Activated CD8-positive, alpha-beta T cell treated with anti-CD3 and anti-CD28 coated beads for 36 hours (primary cell): ENCODE measurements around the gene GYPC. TPM values are rescaled to one million over a fixed set of nuclear protein-coding genes. Genes with fewer than 3 reads are reported as not detected.

ENCODE experiments used
- ATAC-seq: fragments of 200-7000 bp; cut with Tn5 transposase; one replicate; pipeline ENCODE4 v1.10.0; 2021; ENCODE audit warnings: mild to moderate bottlenecking, moderate library complexity
- CTCF ChIA-PET: fragments of 350-600 bp; sonication (Branson Sonifier 250); formaldehyde crosslinking; loops from one replicate; lab custom pipeline; 2021; ENCODE audit warnings: antibody characterized with exemption; lab: Charles Lee
- POLR2A ChIA-PET: fragments of 350-600 bp; sonication (Branson Sonifier 250); formaldehyde crosslinking; loops from one replicate; lab custom pipeline; 2021; ENCODE audit warnings: antibody characterized with exemption; lab: Charles Lee
- DNase-seq: peaks from one replicate; pipeline ENCODE4 v3.0.0-alpha.2; 2020
- H3K27ac Mint-ChIP-seq: one replicate; pipeline ENCODE4 v1.8.0; 2021; ENCODE audit warnings: mild to moderate bottlenecking, mixed read lengths
- H3K27me3 Mint-ChIP-seq: one replicate; pipeline ENCODE4 v1.8.0; 2021; ENCODE audit warnings: mixed read lengths
- H3K36me3 Mint-ChIP-seq: one replicate; pipeline ENCODE4 v1.8.0; 2021; ENCODE audit warnings: low read depth, mixed read lengths
- H3K4me1 Mint-ChIP-seq: one replicate; pipeline ENCODE4 v1.8.0; 2021; ENCODE audit warnings: low read depth, mixed read lengths
- H3K4me3 Mint-ChIP-seq: one replicate; pipeline ENCODE4 v1.8.0; 2021; ENCODE audit warnings: mild to moderate bottlenecking, moderate library complexity, mixed read lengths
- H3K9me3 Mint-ChIP-seq: one replicate; pipeline ENCODE4 v1.8.0; 2021; ENCODE audit warnings: mixed read lengths
- intact Hi-C: fragments of 100-400 bp; cut with micrococcal nuclease; formaldehyde crosslinking; loops from one replicate; pipeline ENCODE4 v1.10.0; 2022
- total RNA-seq, 2 experiments: library from RNA; stranded (reverse); gene quantifications; one replicate each; pipeline ENCODE4 v1.2.3, GENCODE V29; 2021
- TF ChIP-seq, protein P1 (sequence below): fragments of 200-600 bp; IDR thresholded peaks from one replicate; pipeline ENCODE4 v1.8.0; 2022; ENCODE audit warnings: antibody characterized with exemption, mild to moderate bottlenecking

The GYPC gene
- total RNA-seq, 2 experiments from 2014 or later = 172 to 173 TPM

DNA sequence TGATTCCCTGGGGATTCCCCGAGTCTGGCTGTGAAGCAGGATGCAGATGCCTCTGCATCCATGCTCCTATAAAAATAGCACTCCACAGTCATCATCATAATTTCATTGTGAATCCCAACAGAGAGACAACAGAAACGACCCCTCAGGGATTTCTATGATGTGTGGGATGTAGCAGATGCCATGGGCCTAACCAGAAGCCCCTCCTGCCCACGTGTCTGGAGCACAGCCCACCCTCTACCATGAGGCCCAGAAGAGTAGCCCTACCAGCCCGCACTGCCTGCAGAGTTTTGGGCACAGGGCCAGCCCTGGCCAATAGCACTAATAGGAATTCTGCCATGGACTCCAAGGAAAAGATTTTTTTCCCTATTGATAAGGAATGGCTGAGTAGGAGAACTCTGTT lies 66.6 kb downstream of the GYPC start:
- DNase-seq (no peak), ATAC-seq (no peak)
- intact Hi-C loops = no loop called here
- peaks cover 7% of the 10 kb centered on the region for H3K36me3 Mint-ChIP-seq
- POLR2A ChIA-PET = no interaction called here
- H3K4me1 Mint-ChIP-seq = no peaks in the 10 kb centered on the region
- H3K9me3 Mint-ChIP-seq = peaks cover 10% of the 10 kb centered on the region
- TF ChIP-seq, protein P1, sequence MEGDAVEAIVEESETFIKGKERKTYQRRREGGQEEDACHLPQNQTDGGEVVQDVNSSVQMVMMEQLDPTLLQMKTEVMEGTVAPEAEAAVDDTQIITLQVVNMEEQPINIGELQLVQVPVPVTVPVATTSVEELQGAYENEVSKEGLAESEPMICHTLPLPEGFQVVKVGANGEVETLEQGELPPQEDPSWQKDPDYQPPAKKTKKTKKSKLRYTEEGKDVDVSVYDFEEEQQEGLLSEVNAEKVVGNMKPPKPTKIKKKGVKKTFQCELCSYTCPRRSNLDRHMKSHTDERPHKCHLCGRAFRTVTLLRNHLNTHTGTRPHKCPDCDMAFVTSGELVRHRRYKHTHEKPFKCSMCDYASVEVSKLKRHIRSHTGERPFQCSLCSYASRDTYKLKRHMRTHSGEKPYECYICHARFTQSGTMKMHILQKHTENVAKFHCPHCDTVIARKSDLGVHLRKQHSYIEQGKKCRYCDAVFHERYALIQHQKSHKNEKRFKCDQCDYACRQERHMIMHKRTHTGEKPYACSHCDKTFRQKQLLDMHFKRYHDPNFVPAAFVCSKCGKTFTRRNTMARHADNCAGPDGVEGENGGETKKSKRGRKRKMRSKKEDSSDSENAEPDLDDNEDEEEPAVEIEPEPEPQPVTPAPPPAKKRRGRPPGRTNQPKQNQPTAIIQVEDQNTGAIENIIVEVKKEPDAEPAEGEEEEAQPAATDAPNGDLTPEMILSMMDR = no peak
- no peaks in the 10 kb centered on the region for H3K27me3 Mint-ChIP-seq
- no peak overlapping the region for H3K27ac Mint-ChIP-seq
- no peak overlapping the region for H3K4me3 Mint-ChIP-seq
- CTCF ChIA-PET = no interaction called here

DNA sequence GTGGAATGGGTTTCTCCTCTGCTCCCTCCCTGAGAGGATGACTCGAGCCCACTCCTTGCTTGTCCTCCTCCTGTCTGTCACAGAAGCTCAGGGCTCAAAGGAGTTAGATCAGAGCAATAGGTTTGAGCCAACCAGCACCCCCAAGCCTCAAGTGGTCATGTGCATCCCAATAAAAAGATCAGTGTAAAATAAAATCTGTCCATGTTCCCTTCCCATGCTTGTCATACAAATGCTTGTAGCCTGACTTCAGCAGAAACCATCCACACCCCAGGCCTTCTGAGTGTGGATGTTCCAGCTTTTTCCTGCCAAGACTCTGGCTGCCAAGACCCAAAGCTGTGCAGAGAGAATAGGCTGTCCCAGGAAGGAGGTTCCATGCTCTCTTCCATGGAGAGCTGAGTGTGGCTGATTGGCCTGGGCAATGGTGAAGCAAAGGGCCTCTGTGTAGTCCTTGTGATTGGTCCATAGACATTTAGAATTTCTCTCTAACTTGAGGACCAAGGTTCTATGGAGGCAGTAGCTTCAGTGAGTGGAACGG lies 67.4 kb downstream of the GYPC start:
- intact Hi-C loops = no loop called here
- CTCF ChIA-PET = no interaction called here
- Mint-ChIP-seq H3K27me3 (no peaks in the 10 kb centered on the region), H3K27ac (no peak overlapping the region), H3K4me3 (no peak overlapping the region), H3K4me1 (no peaks in the 10 kb centered on the region), H3K9me3 (peaks cover 10% of the 10 kb centered on the region), H3K36me3 (peaks cover 7% of the 10 kb centered on the region)
- TF ChIP-seq, protein P1 = no peak
- DNase-seq = no peak
- POLR2A ChIA-PET = no interaction called here
- no peak for ATAC-seq

DNA sequence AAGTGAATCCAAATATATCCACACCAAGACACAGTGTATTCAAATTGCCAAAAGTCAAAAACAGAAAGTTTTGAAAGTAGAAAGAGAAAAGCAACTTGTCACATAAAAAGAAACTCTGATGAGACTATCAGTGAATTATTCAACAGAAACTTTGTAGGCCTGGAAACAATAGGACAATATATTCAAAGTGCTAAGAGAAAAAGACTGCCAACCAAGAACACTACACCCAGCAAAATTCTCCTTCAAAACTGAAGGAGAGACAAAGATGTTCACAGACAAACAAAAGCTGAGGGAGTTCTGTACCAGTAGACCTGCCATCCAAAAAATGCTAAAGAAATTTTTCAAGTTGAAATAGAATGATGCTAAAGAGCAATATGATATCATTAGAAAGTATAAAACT lies 69.6 kb downstream of the GYPC start:
- POLR2A ChIA-PET = no interaction called here
- Mint-ChIP-seq H3K9me3 (peaks cover 10% of the 10 kb centered on the region), H3K4me1 (no peaks in the 10 kb centered on the region), H3K36me3 (peaks cover 7% of the 10 kb centered on the region), H3K27me3 (no peaks in the 10 kb centered on the region), H3K4me3 (no peak overlapping the region), H3K27ac (no peak overlapping the region)
- CTCF ChIA-PET = no interaction called here
- ATAC-seq (no peak), DNase-seq (no peak)
- TF ChIP-seq, protein P1 = no peak
- intact Hi-C loops = no loop called here

DNA sequence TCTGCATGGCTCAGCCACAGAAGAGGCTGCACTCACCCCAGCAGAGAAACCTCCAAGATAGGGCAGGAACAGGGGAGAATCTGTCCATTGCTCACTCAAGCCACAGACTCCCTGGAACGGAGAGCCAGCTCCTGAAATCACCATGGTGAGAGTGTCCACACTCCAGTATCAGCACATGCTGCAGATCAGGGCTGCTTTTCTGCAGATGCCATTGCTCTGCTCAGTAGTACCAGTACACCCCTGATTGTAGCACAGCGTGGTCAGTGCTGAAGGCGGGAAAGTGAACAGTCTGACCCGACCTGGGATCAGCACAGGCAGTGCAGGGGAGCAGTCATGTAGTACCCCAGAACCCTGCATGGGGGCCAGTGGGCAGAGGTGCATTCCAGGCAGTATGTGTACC lies 73.9 kb downstream of the GYPC start:
- TF ChIP-seq, protein P1 = no peak
- no peak overlapping the region for H3K27ac Mint-ChIP-seq
- intact Hi-C loops = no loop called here
- no peak for DNase-seq
- peaks cover 9% of the 10 kb centered on the region for H3K9me3 Mint-ChIP-seq
- H3K4me3 Mint-ChIP-seq = no peak overlapping the region
- no peak for ATAC-seq
- POLR2A ChIA-PET = no interaction called here
- H3K4me1 Mint-ChIP-seq = no peaks in the 10 kb centered on the region
- H3K27me3 Mint-ChIP-seq = no peaks in the 10 kb centered on the region
- CTCF ChIA-PET = no interaction called here
- peaks cover 7% of the 10 kb centered on the region for H3K36me3 Mint-ChIP-seq

DNA sequence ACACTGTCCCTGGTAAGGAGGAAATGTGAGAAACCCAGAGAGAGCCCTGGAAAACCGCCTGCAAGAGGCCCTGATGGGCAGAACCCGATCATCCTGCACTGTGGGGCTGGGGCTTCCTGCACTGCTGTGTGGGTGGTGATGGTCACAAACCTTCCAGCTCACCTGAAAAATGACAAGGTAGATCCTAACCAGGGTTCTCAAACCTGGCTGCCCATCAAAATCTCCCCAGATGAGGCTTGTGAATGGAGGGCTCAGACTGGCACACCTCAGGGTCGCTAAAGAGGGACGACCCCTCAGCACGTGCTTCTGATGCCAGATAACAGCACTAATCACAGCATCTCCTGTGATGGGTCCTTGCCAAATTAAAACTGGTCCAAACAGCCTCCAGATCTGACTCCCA lies 74.7 kb downstream of the GYPC start:
- ATAC-seq (no peak), DNase-seq (no peak)
- POLR2A ChIA-PET = interaction anchor here (0.5 kb wide), 1 partner anchor 26 kb away, joined by 3 read pairs; no protein-coding TSS in a partner anchor
- Mint-ChIP-seq H3K4me1 (no peaks in the 10 kb centered on the region), H3K4me3 (no peak overlapping the region), H3K27ac (no peak overlapping the region), H3K9me3 (peaks cover 3% of the 10 kb centered on the region), H3K36me3 (peaks cover 1% of the 10 kb centered on the region), H3K27me3 (no peaks in the 10 kb centered on the region)
- TF ChIP-seq, protein P1 = no peak
- CTCF ChIA-PET = no interaction called here
- intact Hi-C loops = no loop called here
